ENCODE measurements around the gene CMTM2.
"Not testable (repeated sequence)": the region's sequence is repeated elsewhere in the genome, so short reads cannot be mapped to it uniquely, and the experiment has no call there.

- not testable (repeated sequence) for TF ChIP-seq EZH2phosphoT487 (IDR thresholded peaks at IDR 0.05; ENCODE audit: borderline replicate concordance); CTCF (conservative IDR thresholded peaks at IDR 0.05; ENCODE audit: low read length)
Measured at GRCh38 chr16:66596559-66596958, 17.3 kb downstream of the CMTM2 start.

All from Loucy (cell line).